ENCODE results near the gene MYOCOS.

DNA sequence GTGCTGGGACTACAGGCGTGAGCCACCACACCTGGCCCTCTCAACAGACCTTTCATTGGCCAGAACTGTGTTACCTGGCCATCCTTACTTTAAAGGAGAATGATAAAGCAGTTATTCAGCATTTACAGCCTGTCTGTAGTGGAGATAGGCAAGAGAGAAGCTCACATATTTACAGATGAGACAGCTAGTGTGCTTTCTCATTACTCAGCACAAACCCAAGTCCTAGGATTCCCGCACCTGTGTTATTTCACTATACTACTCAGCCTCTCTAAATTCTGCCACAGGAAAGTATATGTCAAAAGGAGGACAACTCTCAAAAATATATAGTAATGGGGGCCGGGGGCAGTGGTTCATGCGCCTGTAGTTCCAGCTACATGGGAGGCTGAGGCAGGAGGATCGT lies 46.3 kb downstream of the MYOCOS start:
- TF ChIP-seq, protein P1, sequence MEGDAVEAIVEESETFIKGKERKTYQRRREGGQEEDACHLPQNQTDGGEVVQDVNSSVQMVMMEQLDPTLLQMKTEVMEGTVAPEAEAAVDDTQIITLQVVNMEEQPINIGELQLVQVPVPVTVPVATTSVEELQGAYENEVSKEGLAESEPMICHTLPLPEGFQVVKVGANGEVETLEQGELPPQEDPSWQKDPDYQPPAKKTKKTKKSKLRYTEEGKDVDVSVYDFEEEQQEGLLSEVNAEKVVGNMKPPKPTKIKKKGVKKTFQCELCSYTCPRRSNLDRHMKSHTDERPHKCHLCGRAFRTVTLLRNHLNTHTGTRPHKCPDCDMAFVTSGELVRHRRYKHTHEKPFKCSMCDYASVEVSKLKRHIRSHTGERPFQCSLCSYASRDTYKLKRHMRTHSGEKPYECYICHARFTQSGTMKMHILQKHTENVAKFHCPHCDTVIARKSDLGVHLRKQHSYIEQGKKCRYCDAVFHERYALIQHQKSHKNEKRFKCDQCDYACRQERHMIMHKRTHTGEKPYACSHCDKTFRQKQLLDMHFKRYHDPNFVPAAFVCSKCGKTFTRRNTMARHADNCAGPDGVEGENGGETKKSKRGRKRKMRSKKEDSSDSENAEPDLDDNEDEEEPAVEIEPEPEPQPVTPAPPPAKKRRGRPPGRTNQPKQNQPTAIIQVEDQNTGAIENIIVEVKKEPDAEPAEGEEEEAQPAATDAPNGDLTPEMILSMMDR (IDR thresholded peaks at IDR 0.05): no peak
- TF ChIP-seq POLR2A (IDR thresholded peaks at IDR 0.05) (no peak), EP300 (IDR thresholded peaks at IDR 0.05) (no peak)

Data from sigmoid colon (tissue), 4 donors.